ENCODE results near the gene HOXD13. TPM values are rescaled to one million over a fixed set of nuclear protein-coding genes. Genes with fewer than 3 reads are reported as not detected.

HOXD13 gene
- total and polyA plus RNA-seq, 9 donors, result not detected

GRCh38 chr2:176142281-176142680 is 49.8 kb downstream of the HOXD13 start:
- Histone ChIP-seq H3K9me3 (no peaks in the 10 kb centered on the region), H3K4me1 (ENCODE audit: insufficient read depth) (peaks cover 9% of the 10 kb centered on the region), H3K36me3 (no peaks in the 10 kb centered on the region), H3K4me3 (no peak overlapping the region), H3K27ac (no peak overlapping the region), H3K27me3 (no peaks in the 10 kb centered on the region)
- intact Hi-C loops (cut with DNase I), result loop anchor here in 3 of 4 donors (5.0 to 10.0 kb wide), 4 partner anchors 123 to 495 kb away; partner anchors contain the start of gene MTX2 (in 1 of the 3)
- no peak for TF ChIP-seq EP300 (IDR thresholded peaks at IDR 0.05)
- no peak for TF ChIP-seq CTCF (IDR thresholded peaks at IDR 0.05)
- no peak for TF ChIP-seq POLR2A (IDR thresholded peaks at IDR 0.05)
- 85 to 89% (median 88%) methylated on average over 2 of the region's 2 CpGs for WGBS, 3 donors
- peak in 1 of 5 donors; percentile 3 for DNase-seq

Other genes starting within 250 kb of the HOXD13 start
- gene LNPK, start 90.5 kb upstream of the HOXD13 start, total RNA-seq, result 10 to 100 TPM; 11.3 to 40.3 (median 29.6) TPM
- gene LNPK, start 90.5 kb upstream of the HOXD13 start, polyA plus RNA-seq, result 10 to 100 TPM in 1 of 2 donors, 1 to 10 TPM in 1; 5.4 to 13.5 TPM
- not detected for gene EVX2, start 8.8 kb upstream of the HOXD13 start, total RNA-seq
- gene EVX2, start 8.8 kb upstream of the HOXD13 start, polyA plus RNA-seq, result not detected
- not detected for gene HOXD12, start 7.1 kb downstream of the HOXD13 start, total RNA-seq
- gene HOXD12, start 7.1 kb downstream of the HOXD13 start, polyA plus RNA-seq, result not detected
- gene HOXD11, start 14.6 kb downstream of the HOXD13 start, total RNA-seq, result 1 to 10 TPM in 2 of 7 donors, under 1 TPM in 1, not detected in 4; 0.61 to 1.3 (median 1.1) TPM
- under 1 TPM; 0.07 to 0.48 TPM for gene HOXD11, start 14.6 kb downstream of the HOXD13 start, polyA plus RNA-seq
- 1 to 10 TPM in 4 of 7 donors, under 1 TPM in 3; 0.38 to 3.2 (median 1.0) TPM for gene HOXD10, start 24.1 kb downstream of the HOXD13 start, total RNA-seq
- 1 to 10 TPM; 1.1 to 8.1 TPM for gene HOXD10, start 24.1 kb downstream of the HOXD13 start, polyA plus RNA-seq
- 10 to 100 TPM in 6 of 7 donors, 1 to 10 TPM in 1; 9.7 to 20.6 (median 12.8) TPM for gene HOXD9, start 30.0 kb downstream of the HOXD13 start, total RNA-seq
- 10 to 100 TPM; 11.7 to 13.0 TPM for gene HOXD9, start 30.0 kb downstream of the HOXD13 start, polyA plus RNA-seq
- gene HOXD8, start 37.0 kb downstream of the HOXD13 start, total RNA-seq, result 10 to 100 TPM; 29.2 to 46.8 (median 33.1) TPM
- 10 to 100 TPM; 36.9 to 50.6 TPM for gene HOXD8, start 37.0 kb downstream of the HOXD13 start, polyA plus RNA-seq
- gene HOXD4, start 58.8 kb downstream of the HOXD13 start, total RNA-seq, result 10 to 100 TPM in 6 of 7 donors, 1 to 10 TPM in 1; 6.2 to 16.5 (median 12.7) TPM
- 10 to 100 TPM in 1 of 2 donors, 1 to 10 TPM in 1; 8.3 to 11.0 TPM for gene HOXD4, start 58.8 kb downstream of the HOXD13 start, polyA plus RNA-seq
- gene HOXD3, start 64.6 kb downstream of the HOXD13 start, total RNA-seq, result 10 to 100 TPM; 12.5 to 18.7 (median 16.5) TPM
- gene HOXD3, start 64.6 kb downstream of the HOXD13 start, polyA plus RNA-seq, result 10 to 100 TPM in 1 of 2 donors, 1 to 10 TPM in 1; 6.7 to 10.1 TPM
- gene HOXD1, start 95.9 kb downstream of the HOXD13 start, total RNA-seq, result 1 to 10 TPM in 1 of 7 donors, under 1 TPM in 6; 0.23 to 5.3 (median 0.52) TPM
- gene HOXD1, start 95.9 kb downstream of the HOXD13 start, polyA plus RNA-seq, result under 1 TPM; 0.58 to 0.76 TPM
- gene MTX2, start 176.7 kb downstream of the HOXD13 start, total RNA-seq, result 10 to 100 TPM; 15.2 to 24.4 (median 18.4) TPM
- 10 to 100 TPM; 24.8 to 36.8 TPM for gene MTX2, start 176.7 kb downstream of the HOXD13 start, polyA plus RNA-seq